Rectal smooth muscle tissue (tissue), 1 donor: Measurements from ENCODE around the gene BRK1.
"Not testable (repeated sequence)": the region's sequence is repeated elsewhere in the genome, so short reads cannot be mapped to it uniquely, and the experiment has no call there.

Experiments
- H3K27ac ChIP-seq: one replicate; pipeline ENCODE4 v1.7.0; 2013; ENCODE audit warnings: low read depth, low read length, inconsistent platforms
- H3K27me3 ChIP-seq: one replicate; pipeline ENCODE4 v1.7.0; 2013; ENCODE audit warnings: low read length; ENCODE audit not compliant: control insufficient read depth, insufficient read depth
- H3K36me3 ChIP-seq: one replicate; pipeline ENCODE4 v1.7.0; 2013; ENCODE audit warnings: low read length; ENCODE audit not compliant: control insufficient read depth, insufficient read depth
- H3K4me1 ChIP-seq: one replicate; pipeline ENCODE4 v1.7.0; 2013; ENCODE audit warnings: low read length; ENCODE audit not compliant: control insufficient read depth, insufficient read depth
- H3K4me3 ChIP-seq: one replicate; pipeline ENCODE4 v1.7.0; 2013; ENCODE audit warnings: low read length
- H3K9ac ChIP-seq: one replicate; pipeline ENCODE4 v1.7.0; 2013; ENCODE audit warnings: low read length

The BRK1 gene

GRCh38 chr3:10170915-10171478 lies 55.5 kb downstream of the BRK1 start:
- Histone ChIP-seq H3K4me3 (no peak overlapping the region), H3K36me3 (no peaks in the 10 kb centered on the region), H3K27me3 (no peaks in the 10 kb centered on the region), H3K9ac (no peak overlapping the region), H3K4me1 (no peaks in the 10 kb centered on the region), H3K27ac (no peak overlapping the region)

GRCh38 chr3:10173095-10173925 lies 57.8 kb downstream of the BRK1 start:
- Histone ChIP-seq H3K27ac (peak overlapping the region; percentile 17), H3K4me1 (no peaks in the 10 kb centered on the region), H3K4me3 (no peak overlapping the region), H3K27me3 (no peaks in the 10 kb centered on the region), H3K36me3 (no peaks in the 10 kb centered on the region), H3K9ac (no peak overlapping the region)

GRCh38 chr3:10173926-10174435 lies 58.5 kb downstream of the BRK1 start:
- H3K27ac ChIP-seq, result no peak overlapping the region

GRCh38 chr3:10175334-10175733 lies 59.9 kb downstream of the BRK1 start:
- H3K4me3 ChIP-seq, H3K36me3 ChIP-seq, H3K9ac ChIP-seq, H3K27me3 ChIP-seq, H3K4me1 ChIP-seq, H3K27ac ChIP-seq: not testable (repeated sequence)

More at GRCh38 chr3:10173926-10174435, 58.5 kb downstream of the BRK1 start:
- Histone ChIP-seq H3K4me3 (no peak overlapping the region), H3K36me3 (no peaks in the 10 kb centered on the region), H3K4me1 (no peaks in the 10 kb centered on the region), H3K9ac (no peak overlapping the region), H3K27me3 (no peaks in the 10 kb centered on the region)

GRCh38 chr3:10176150-10176549 lies 60.7 kb downstream of the BRK1 start:
- not testable (repeated sequence) for H3K36me3 ChIP-seq, H3K4me3 ChIP-seq, H3K27ac ChIP-seq

More at GRCh38 chr3:10176150-10176549, 60.7 kb downstream of the BRK1 start:
- H3K27me3 ChIP-seq, H3K4me1 ChIP-seq, H3K9ac ChIP-seq: not testable (repeated sequence)
